Fibroblast of skin of left biceps (primary cell): ENCODE results near the gene TMEM220.
"Not testable (repeated sequence)": the region's sequence is repeated elsewhere in the genome, so short reads cannot be mapped to it uniquely, and the experiment has no call there.

Experiments
- DNase-seq, 2 experiments: peaks; one replicate each; pipeline ENCODE4 v3.0.0-alpha.2; 2013; ENCODE audit warnings: low read depth in 2 of 2

TMEM220 gene

DNA sequence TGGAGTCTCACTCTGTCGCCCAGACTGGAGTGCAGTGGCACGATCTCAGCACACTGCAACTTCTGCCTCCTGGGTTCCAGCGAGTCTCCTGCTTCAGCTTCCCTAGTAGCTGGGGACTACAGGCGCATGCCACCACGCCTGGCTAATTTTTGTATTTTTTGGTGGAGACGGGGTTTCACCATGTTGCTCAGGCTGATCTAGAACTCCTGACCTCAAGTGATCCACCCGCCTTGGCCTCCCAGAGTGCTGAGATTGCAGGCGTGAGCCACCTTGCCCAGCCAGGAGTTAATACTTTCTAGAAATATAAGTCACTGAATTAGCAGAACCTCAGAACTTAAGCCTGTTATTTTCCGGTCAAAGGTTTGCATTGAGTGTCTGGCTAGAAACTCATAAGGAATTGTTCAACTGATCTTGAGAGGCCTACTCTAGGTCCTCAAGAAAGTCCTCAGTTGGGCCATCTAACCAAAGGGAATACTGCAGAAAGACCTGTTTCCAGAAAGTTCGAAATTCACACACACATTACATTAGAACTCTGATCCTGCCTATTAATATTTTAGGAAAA, 1.4 kb downstream of the TMEM220 start:
- no peak for DNase-seq

- DNase-seq = no peak
Measured at GRCh38 chr17:10727192-10727591, 2.6 kb downstream of the TMEM220 start.

DNA sequence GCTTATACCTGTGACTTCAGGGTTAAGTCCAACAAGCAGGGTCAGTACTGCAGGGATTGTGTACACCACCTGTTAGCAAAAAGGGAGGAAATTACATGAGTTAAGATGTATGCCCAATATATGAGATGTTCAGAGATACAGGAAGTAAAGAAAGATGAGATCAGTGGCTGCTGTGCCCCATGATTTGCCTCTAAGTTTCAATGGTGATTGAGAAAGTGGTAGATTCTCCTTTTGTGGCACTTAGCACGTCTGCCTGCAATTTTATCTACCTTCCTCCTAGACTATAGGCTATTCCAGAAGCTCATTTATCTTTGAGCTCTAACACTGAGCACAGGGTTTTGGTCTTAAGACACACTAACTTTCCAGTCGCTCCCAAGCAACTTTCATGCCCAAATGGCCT, 3.6 kb downstream of the TMEM220 start:
- DNase-seq = no peak

GRCh38 chr17:10725262-10725661, 4.6 kb downstream of the TMEM220 start:
- DNase-seq = no peak

DNA sequence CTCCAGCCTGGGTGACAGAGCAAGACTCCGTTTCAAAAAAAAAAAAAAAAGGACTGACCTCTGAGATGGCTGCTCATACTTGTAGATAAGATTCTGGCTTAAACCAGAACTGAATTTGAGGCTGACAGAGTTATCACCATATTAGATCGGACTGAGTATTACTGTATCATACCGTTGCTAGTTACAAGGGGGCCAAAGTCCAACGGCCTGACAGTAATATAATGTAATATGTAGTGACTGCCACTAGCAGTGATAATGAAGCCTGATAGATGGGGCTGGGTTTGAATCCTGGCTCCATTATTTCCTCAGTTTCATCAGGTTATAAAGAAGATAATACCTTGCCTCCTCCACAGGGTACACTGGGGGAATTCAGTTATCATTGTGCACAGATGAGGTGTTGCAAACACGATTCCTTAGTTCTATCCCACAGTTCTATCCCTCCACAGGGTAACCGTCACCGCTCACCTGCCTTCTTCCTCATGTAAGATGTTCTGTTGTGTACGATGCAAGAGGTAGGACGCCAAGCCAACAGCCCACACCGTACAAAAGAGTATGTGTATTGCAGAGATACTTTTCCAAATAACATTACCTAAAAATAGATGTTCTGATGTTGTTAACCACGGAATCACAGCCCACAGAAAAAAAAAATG, 5.2 kb downstream of the TMEM220 start:
- DNase-seq = no peak

DNA sequence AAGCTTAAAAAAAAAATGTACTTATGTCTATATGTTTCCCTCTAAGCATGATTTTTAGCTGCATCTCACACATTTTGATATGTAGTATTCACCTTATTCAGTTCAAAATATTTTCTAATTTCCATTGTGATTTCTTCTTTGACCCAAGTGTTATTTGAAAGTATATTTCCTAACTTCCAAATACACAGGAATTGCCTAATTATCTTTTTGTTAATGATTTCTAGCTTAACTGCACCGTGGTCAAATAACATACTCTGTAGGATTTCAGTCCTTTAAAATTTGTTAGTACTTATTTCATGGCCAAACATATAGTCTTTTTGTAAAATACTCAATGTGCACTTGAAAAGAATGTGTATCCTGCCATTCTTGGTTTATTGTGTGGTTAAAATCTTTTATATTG, 11.3 kb downstream of the TMEM220 start:
- no peak for DNase-seq

DNA sequence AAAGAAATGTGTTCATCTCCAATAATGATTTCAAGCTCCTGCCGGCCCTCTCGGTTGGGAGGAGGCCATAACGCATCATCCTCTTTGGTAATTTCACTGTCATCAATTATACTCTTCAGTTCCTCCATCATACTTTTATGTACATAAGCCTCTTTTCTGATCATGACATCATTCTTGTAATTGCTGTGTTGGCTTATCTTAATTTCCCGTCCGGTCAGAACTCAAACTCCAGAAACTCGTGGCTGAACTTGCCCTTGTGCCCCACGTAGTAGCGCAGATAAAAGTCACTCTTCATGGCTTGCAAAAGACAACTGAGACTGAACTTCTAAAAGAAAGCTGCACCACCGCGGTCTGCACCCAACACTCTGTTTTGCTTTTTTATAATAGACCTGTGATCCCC, 13.6 kb downstream of the TMEM220 start:
- no peak for DNase-seq

DNA sequence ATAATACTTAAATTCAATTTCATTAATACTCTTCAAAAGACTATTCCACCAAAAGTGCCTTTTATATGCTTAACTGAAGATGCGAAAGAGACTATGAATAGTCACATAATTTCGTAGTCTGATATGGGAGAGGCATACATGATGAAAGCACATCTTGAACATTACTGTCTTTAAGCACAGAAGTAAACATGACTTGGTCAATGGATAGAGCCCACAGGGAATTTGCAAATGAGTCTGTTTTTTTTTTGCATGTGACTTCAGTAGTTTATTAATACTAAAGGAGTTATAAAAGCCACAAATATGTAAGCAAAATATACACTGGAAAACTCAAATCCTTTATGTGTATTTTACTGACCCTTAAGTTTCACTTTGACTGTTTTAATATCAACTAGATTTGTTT, 16.5 kb downstream of the TMEM220 start:
- no peak for DNase-seq

DNA sequence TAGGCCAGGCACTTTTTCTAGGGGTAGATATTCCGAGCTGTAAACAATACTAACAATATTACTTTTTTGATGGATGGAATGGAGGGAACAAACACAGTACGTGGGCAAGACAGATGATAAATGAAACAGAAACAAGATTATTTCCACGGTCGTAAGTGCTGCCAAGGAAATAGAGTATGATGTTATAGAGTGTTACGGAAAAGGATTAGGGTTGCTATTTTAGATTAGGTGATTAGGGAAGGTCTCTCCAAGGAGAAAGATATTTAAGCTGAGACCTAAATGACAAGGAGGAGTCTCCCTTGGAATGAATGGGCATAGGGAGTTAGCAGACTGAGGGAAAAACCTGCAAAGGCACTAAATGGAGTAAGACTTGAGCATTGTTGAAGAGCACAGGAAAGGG, 24.1 kb downstream of the TMEM220 start:
- DNase-seq = no peak

DNA sequence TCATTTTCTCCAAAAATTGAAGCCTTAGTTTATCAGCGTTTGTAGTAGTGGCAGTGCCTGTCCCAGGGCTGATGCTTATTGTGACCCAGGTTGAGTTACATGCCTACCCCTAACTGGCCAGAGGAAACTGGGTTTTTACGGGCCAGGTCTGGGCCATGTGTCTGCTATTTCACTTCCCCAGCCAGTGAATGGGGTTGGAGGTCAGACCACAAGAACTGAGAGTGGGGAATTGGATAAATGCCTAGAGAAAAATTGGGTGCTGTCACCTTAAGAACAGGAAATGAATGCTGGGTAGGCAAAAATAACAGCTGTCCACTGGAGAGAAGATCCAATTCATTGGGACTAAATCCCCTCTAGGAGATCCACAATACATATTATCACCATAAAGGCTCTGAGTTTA, 27.2 kb downstream of the TMEM220 start:
- no peak for DNase-seq

GRCh38 chr17:10699856-10700255, 30.0 kb downstream of the TMEM220 start:
- DNase-seq = no peak

- no peak for DNase-seq
Measured at GRCh38 chr17:10698096-10698818, 31.6 kb downstream of the TMEM220 start.

DNA sequence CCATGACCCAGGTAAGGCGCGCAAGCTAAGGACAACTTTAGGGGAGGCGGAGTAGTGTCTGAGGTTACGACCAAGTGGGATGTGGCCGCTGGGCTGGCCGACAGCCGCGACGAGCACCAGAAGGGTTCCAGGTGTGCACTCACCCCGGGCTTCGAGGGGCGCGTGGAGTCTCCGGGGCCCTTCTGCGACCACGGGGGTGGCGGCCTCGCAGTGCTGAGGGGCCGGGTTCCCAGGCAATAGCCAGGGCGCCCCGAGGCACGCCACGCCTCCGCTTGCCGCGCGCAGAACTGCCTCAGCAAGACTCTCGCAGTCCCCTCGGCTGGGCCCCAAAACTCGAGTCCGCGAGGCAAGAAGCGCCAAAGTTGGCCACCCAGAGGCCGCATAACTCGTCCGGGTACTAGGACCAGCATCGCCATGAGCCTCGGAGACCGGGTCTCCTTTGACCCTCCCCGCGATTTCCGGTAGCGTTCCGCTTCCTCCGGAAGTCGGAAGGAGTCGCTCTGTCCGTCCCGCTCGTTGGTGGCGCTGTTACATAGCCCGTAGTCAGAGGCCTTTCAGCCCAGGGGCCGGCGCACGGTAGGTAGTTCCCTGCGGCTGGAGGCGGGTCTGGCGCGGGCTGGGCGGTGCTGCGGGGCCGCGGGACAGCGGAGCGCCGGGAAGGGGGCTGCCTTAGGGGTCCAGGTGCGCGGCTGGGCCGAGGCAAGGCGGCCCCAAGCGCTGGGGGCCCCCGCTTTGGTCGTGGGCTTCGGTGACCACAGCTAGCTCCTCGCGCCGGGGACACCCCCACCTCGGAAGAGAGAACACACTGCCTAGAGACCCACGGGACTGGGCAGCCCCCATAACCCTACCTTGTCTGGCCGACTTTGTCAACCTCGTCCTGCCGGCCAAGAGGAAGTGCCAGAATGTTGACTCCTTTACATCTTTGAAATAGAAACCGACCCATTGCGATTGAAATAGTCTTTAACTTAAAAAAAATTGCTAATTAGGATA, 32.4 kb downstream of the TMEM220 start, which contains the start of the genes ADPRM and SCO1:
TSS of gene ADPRM (plus strand) at position 503 of the 990 bp plus-strand sequence. CDS start 7,333 bp downstream, outside the sequence.
TSS of gene SCO1 (minus strand) at position 442 of the 990 bp plus-strand sequence. CDS start at position 416, 26 bp downstream.
- peak; percentile 76 to 77 for DNase-seq

DNA sequence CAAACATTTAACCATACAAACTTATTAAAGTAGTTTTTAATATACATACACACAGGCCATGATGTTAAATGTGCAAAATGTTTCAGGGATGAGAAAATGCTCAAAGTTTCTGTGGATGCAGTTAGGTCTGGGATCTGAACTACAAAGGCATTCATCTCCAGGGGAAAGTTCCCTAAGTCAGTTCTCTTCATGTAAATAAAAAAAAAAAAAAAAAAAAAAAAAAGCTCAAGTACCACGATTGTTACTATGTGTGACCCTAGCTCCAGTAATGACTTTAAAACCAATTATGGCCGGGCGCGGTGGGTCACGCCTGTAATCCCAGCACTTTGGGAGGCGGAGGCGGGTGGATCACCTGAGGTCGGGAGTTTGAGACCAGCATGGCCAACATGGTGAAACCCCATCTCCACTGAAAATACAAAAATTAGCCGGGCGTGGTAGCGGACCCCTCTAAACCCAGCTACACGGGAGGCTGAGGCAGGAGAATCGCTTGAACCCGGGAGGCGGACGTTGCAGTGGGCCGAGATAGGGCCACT, 33.9 kb downstream of the TMEM220 start:
- not testable (repeated sequence) for DNase-seq

DNA sequence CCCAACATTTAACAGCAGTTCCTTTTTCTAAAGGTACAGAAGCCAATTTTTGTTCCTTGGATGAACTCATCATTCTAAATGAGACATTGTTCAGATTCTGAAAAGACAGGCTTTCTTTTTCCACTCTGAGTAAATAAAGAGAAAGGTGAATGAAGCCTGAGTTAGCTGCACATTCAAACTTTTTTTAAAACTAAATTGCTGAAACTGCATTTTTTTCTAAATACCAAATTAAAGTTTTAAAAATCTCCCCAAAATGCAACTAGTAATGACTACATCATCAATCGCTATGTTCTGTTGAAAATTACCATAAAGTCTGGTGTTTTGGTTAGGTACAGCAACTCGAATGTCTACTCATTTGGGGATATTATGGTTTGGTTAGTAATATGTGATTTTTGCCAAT, 42.3 kb downstream of the TMEM220 start:
- DNase-seq = no peak

DNA sequence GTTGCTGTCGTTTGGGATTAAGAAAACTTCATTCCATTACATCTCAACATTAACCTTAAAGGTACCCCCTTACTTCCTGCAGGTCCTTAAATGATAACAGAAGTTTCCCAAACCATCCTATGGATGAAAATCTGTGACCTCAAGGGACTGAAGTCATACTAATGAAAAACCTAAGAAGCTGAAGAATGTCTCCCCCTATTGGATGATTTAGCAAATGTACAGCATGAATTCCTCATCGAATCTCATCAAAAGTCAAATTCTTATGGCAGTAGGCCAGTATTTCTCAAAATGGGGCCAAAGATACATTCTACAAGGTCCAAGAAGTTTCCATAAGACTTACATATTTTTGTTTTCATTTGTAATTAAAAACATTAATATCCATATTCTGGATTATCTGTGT, 46.0 kb downstream of the TMEM220 start:
- DNase-seq = no peak

- DNase-seq = peak; percentile 81 to 82
Measured at GRCh38 chr17:10681866-10682446, 47.9 kb downstream of the TMEM220 start.

DNA sequence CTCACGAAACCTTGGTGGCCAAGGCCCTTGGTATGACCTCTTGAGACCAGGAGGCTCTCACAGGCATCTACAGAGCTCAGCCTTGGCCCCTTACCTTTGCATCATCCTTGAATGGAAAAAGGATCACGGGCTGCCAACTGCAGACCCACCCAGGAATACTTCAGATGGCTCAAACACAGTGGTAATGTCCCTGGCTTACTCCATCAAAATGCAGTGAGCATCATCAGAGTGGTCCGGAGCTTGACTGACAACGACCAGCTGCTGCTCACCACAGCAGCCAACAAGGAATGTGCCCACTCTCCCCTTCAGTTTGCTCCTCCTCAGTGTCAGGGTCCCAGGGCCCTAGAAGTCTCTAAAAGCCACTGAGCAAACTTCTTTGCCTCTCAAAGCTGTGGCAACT, 55.1 kb downstream of the TMEM220 start:
- DNase-seq = no peak

- no peak for DNase-seq
Measured at GRCh38 chr17:10673312-10673711, 56.5 kb downstream of the TMEM220 start.

- DNase-seq = no peak
Measured at GRCh38 chr17:10668775-10669174, 61.0 kb downstream of the TMEM220 start.

DNA sequence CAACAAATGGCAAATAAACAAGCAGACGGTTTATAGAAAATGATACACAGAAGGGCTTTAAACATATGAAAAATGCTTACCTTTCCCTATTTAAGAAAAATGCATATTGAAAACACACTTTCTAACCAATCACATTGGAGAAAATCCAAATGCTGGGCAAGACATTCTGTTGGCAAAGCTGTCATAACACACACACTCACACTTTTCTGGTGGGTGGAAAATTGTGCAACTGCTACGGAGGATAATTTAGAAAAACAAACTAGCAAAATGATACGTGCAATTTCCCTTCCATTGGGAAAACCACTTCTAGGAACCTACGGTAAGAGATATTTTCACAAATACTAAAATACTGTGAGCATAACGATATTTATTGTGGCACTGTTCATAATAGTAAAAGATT, 62.9 kb downstream of the TMEM220 start:
- DNase-seq = no peak
